ENCODE data around the gene TACR1.
A peak's percentile ranks its signal among the peaks of the same experiment; 100 is the strongest.

The TACR1 gene

GRCh38 chr2:75045526-75046050, 153.7 kb downstream of the TACR1 start:
- no peak for DNase-seq

- DNase-seq, result no peak
Observed at GRCh38 chr2:75044291-75044690, 155.0 kb downstream of the TACR1 start.

DNA sequence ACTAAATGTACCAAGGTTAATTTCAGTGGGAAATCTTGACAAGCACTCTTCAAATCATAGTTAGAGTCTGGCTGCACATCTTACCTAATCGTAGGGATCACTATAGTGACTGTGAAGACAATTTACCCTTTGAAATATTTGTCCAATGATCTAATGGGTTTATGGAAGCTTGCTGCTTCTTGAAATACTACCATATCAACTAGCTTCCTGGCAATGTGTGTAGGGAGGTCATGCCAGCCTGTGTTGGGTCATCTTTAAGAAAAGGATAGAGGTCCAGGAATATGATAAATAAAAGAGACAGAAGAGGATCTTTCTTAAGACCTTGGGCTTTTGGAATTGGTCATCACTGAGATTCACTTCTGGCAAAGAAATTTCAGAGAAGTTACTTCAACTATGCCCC, 156.5 kb downstream of the TACR1 start:
- no peak for DNase-seq

GRCh38 chr2:75041731-75042600, 157.4 kb downstream of the TACR1 start:
- no peak for DNase-seq

DNA sequence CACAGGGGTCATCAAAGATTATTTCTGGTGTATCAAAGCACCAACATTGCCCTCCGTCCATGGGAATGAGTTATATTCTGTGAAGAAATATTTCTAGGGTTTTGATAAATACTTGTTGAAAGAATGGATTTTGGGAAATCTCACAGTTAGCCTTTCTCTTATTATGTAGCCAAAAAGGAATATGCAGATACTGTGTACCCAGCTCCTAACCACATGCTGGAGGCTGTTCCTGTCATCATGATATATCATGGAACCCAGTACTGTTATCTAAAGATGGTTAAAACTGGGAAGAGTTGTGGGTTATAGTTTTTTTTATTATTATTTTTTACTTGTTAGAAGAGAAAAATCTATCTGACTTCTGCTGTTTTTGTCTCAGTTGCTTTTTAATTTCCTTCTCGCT, 158.1 kb downstream of the TACR1 start:
- DNase-seq, result no peak

DNA sequence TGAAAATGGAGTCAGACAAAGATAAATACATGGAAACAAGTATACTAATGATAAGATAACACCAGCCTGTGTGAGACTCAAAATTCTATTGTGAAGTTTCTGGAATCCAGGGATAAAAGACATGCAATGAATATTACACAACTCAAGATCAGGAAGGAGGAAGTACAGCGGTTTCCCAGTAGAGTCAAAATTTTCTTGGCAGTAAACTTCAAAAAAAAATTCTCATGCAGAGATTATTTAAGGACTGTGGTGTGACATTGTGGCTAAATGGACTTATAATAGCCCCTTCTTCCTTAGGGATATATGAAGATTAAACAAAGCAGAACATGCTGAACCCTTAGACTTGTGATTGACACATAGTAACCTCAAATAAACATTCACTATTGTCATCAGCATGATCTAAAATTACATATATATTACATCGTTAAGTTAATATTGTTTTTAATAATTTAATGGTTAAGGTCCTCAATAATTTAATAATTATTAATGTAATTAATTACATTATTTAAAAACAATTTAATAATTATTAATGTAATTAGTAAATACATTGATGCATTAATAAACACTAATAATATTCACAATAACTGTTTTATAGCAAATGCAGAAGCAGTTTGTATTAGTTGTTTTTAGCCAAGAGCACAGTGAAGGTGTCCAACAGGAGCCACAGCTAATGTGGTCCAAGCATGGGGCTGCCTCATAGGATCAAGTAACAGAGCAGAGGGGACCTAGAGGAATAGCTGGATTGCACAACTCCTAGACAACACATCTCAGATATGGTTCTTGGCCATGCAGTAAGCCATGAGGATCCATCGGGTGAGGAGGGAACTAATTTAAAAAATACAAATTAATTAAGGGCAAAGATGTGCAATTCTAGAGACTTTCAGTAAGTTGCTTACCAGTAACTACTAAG, 163.6 kb downstream of the TACR1 start:
- DNase-seq, result no peak

DNA sequence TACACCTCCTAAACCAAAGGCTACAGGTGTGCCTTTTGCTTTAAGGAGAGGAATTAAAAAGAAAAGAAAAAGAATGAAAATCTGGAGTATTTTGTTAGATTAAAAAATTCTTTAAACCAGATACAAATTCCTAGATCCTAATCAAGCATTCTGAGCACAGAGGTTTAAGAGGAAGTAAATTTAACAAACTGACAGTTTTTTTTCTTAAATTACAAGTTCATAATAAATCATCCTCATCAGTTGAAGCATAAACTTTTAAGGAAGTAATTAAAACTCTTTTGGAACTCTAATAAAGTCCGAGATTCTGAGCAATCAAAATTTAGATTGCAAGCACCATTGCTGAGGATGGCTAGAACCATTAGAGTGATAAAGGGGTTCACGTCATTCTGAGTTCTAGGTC, 165.8 kb downstream of the TACR1 start:
- no peak for DNase-seq

- no peak for DNase-seq
Observed at GRCh38 chr2:75031906-75032803, 167.2 kb downstream of the TACR1 start.

- DNase-seq, result no peak
Observed at GRCh38 chr2:75031171-75031570, 168.1 kb downstream of the TACR1 start.

DNA sequence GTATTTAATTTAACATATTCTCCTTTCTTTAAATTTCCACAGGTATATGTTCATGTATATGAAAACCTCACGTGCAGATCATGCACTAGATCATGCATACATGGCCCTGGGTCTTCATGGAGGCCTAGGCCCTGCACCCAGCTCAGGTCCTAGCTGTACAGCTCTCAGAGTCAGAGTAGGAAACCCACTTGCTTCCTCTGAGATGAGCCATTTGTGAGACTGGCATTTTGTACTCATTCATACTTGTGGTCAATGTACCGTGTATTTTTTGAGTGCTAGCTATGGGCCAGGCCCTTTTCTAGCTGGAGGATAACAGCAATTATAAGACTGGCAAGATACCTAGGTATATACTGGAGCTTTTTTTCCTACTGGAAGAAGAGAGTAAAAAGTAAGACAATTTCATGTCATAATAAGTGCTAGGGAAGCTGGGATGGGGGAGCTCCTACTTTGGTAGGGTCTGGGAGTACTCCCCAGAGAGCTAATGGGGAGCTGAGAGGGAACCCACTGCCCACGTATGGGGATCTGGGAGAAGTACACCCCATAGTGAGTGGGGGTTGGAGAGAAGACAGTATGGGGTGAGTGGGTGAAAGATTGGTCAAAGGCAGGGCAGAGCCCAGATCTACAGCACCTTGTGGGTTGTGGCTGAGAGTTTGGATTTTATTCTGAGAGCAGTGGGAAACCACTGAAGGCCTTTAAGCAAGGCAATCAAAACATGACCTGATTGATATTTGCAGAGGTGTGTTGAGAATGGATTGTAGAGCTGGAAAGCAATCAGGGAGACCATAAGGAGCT, 168.9 kb downstream of the TACR1 start:
- peak; percentile 26 for DNase-seq

- DNase-seq, result no peak
Observed at GRCh38 chr2:75027886-75028285, 171.4 kb downstream of the TACR1 start.

GRCh38 chr2:75025633-75026380, 173.5 kb downstream of the TACR1 start:
- no peak for DNase-seq

- no peak for DNase-seq
Observed at GRCh38 chr2:75025216-75025615, 174.1 kb downstream of the TACR1 start.

- no peak for DNase-seq
Observed at GRCh38 chr2:75023666-75024455, 175.5 kb downstream of the TACR1 start.

GRCh38 chr2:75022516-75022915, 176.8 kb downstream of the TACR1 start:
- no peak for DNase-seq

DNA sequence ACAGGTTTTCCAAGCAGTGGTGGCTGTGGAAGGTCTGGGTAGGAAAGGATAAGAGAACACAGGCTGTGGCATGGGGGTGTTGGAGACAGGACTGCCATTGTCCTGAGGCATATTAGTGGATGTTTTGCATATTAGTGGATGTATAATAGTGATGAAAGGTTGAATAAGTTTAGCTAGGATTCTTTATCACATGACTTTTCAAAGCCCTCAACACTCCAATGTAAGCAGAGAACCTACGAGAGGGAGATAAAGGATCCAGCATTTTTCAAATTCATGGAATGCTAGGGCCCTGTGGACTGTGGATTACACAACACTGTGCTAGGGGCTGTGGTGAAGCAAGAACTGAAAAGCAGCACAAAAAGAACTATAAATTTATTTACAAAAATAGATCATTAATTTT, 177.6 kb downstream of the TACR1 start:
- DNase-seq, result no peak

DNA sequence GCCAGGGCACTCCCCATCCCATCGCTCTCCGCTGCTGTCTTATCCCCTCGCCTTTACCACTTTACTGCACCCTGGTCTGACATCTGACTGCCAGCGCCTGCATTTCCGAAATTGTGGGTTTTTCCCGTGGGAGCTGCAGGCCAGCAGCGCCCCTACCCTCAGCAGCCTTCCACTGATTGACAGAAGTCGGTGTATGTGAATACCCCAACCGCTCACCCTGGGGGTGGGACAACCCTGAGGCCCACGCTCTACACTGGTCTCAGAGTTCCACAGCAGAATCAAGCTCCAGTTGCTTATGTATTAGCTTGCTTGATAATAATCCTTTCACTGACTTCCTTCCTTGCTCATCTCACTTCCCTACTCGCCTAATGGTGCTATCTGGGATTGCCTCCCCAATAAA, 178.8 kb downstream of the TACR1 start:
- no peak for DNase-seq

DNA sequence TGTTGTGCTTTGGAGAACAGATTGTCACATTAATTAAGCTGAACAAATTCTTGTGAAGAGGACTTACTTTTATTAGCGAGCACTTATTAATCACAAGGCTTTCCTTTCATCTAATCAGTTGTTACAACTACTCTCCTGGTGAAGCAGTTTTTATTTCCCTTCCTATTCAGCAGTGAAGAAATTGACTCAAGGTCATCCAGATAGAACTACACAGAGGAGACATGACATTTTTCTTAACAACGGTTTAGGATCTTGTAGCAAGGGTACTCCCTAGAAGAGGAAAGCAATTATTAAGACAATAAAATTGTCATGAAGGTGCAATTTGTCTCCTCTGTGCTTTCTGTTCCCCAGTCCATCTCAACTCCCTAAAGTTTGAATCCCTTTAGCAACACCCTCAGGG, 179.5 kb downstream of the TACR1 start:
- no peak for DNase-seq

- no peak for DNase-seq
Observed at GRCh38 chr2:75018162-75018561, 181.2 kb downstream of the TACR1 start.

DNA sequence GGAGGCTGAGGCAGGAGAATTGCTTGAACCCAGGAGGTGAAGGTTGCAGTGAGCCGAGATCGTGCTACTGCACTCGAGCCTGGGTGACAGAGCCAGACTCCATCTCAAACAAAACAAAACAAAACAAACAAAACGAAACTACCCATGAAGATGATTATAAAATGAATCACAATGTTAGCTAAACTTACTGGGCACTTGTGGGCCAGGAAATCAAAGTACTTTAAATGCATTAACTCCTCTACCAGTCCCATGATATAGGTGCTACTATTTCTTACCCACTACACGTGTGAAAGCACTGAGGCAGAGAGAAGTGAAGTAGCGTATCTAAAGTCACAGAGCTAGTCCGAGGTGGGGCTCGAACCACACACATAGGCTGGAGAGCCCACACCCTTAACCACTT, 187.2 kb downstream of the TACR1 start:
- no peak for DNase-seq
